Vagina (tissue), 2 donors: Measurements from ENCODE around the gene SYMPK. TPM values are rescaled to one million over a fixed set of nuclear protein-coding genes. Genes with fewer than 3 reads are reported as not detected.

Source experiments
- DNase-seq, 2 donors: peaks; one replicate each; pipeline ENCODE4 v3.0.0-alpha.2; 2017; ENCODE audit errors: extremely low spot score in 2 of 2
- H3K27ac ChIP-seq: fragments of 200-600 bp; sonication (generic); one replicate; pipeline ENCODE4 v1.5.1; 2019
- H3K27me3 ChIP-seq: fragments of 200-600 bp; sonication (generic); one replicate; pipeline ENCODE4 v1.5.1; 2019
- H3K36me3 ChIP-seq, 2 donors: fragments of 200-600 bp; sonication (generic); one replicate each; pipeline ENCODE4 v1.5.1; 2017 to 2019
- H3K4me1 ChIP-seq: fragments of 200-600 bp; sonication (generic); one replicate; pipeline ENCODE4 v1.5.1; 2019
- H3K4me3 ChIP-seq, 2 donors: fragments of 200-600 bp; sonication (generic); 1 replicate in 1 of 2; 2 replicates in 1 of 2; pipeline ENCODE4 v1.5.1; 2016 to 2019
- H3K9me3 ChIP-seq: fragments of 200-600 bp; sonication (generic); one replicate; pipeline ENCODE4 v1.5.1; 2019
- POLR2A ChIP-seq, 2 donors: fragments of 450-650 bp; IDR thresholded peaks; one replicate each; pipeline ENCODE4 v1.6.1; 2017; ENCODE audit warnings: antibody characterized with exemption in 2 of 2, mild to moderate bottlenecking in 2 of 2, moderate library complexity in 2 of 2
- POLR2AphosphoS5 ChIP-seq, 2 donors: sonication (generic); formaldehyde crosslinking; IDR thresholded peaks; one replicate each; pipeline ENCODE4 v1.9.0; 2017; ENCODE audit warnings: antibody characterized with exemption in 2 of 2, mild to moderate bottlenecking in 2 of 2, low read depth in 1 of 2; ENCODE audit not compliant: insufficient read depth in 1 of 2
- intact Hi-C: fragments of 100-400 bp; cut with DNase I; formaldehyde crosslinking; loops from one replicate; pipeline ENCODE4 v1.15.1; 2023
- total RNA-seq: library from RNA; depleted of rRNA; stranded (reverse); fragments of >200 nt; gene quantifications from one replicate; pipeline ENCODE4 v1.2.3, GENCODE V29; 2016
- TF ChIP-seq, protein P1 (sequence below), 3 experiments: fragments of 450-650 bp in 2 of 3; fragments of 200-600 bp in 1 of 3; sonication (generic) in 1 of 3; IDR thresholded peaks; one replicate each; pipeline ENCODE4 v1.5.1; 2017 to 2019; ENCODE audit warnings: antibody characterized with exemption in 3 of 3, mild to moderate bottlenecking in 2 of 3, moderate library complexity in 2 of 3

SYMPK gene
- total RNA-seq, 1 donor from 2014 or later: 43.2 TPM

DNA sequence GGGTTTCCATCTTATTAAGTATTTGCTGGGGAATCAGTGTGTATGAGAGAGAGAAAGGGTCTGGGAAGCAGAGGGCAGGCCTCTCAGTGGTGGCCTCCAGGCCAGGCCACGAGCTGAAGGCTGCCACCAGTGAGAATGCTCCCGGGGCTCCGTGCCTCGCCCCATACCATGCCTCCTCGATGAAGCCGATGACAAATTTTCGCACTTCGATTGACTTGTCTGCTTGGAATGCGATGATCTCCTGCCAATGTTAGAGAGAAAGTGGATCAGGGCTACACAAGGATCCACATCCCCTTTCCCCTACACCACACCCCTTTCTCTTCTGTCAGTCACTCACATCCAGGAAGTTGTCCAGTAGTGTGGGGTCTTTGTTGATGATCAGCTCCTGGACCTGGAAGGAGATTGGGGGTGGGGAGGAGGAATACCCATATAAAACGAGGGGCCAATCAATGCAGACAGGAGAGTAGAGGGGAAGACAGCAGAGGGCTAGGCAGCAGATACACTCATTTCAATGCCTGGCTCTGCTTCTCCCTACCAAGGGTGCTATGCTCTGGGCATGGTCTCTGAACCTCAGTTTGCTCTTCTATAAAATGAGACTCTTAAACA lies 10.7 kb downstream of the SYMPK start:
- Histone ChIP-seq H3K36me3 (peaks cover 0 to 72% of the 10 kb centered on the region in 2 donors), H3K4me1 (no peaks in the 10 kb centered on the region), H3K4me3 (no peak overlapping the region), H3K27ac (no peak overlapping the region), H3K27me3 (no peaks in the 10 kb centered on the region), H3K9me3 (no peaks in the 10 kb centered on the region)
- TF ChIP-seq, protein P1, sequence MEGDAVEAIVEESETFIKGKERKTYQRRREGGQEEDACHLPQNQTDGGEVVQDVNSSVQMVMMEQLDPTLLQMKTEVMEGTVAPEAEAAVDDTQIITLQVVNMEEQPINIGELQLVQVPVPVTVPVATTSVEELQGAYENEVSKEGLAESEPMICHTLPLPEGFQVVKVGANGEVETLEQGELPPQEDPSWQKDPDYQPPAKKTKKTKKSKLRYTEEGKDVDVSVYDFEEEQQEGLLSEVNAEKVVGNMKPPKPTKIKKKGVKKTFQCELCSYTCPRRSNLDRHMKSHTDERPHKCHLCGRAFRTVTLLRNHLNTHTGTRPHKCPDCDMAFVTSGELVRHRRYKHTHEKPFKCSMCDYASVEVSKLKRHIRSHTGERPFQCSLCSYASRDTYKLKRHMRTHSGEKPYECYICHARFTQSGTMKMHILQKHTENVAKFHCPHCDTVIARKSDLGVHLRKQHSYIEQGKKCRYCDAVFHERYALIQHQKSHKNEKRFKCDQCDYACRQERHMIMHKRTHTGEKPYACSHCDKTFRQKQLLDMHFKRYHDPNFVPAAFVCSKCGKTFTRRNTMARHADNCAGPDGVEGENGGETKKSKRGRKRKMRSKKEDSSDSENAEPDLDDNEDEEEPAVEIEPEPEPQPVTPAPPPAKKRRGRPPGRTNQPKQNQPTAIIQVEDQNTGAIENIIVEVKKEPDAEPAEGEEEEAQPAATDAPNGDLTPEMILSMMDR (IDR thresholded peaks at IDR 0.05): no peak
- TF ChIP-seq POLR2AphosphoS5 (IDR thresholded peaks at IDR 0.05; ENCODE audit: insufficient read depth in 1 of 2, low read depth in 1 of 2) (no peak), POLR2A (IDR thresholded peaks at IDR 0.05) (no peak)
- intact Hi-C loops: no loop called here
- DNase-seq: peak in 1 of 2 donors; percentile 72

DNA sequence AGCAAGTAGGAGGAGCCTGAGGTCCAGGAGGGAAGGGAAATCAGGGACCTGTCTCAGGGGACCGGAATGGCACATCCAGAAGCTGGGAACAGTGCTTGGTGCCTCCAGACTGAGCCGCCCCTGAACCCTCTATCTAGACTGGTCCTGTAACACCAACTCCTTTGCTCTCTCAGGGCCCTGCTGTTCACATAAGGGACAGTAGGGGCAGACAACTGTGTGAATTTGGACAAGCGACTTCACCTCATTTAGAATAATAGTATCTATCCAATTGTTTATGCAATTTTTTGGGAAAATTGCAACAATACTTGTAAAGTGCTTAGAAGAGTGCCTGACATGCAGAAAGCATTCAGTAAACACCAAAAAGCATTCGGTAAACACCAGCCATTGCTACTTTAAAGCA lies 14.0 kb downstream of the SYMPK start:
- H3K4me1 ChIP-seq: no peaks in the 10 kb centered on the region
- H3K4me3 ChIP-seq: no peak overlapping the region
- H3K9me3 ChIP-seq: no peaks in the 10 kb centered on the region
- DNase-seq: no peak
- intact Hi-C loops: no loop called here
- TF ChIP-seq, protein P1 (IDR thresholded peaks at IDR 0.05): no peak
- TF ChIP-seq POLR2AphosphoS5 (IDR thresholded peaks at IDR 0.05; ENCODE audit: insufficient read depth in 1 of 2, low read depth in 1 of 2) (no peak), POLR2A (IDR thresholded peaks at IDR 0.05) (no peak)
- no peaks in the 10 kb centered on the region for H3K27me3 ChIP-seq
- no peak overlapping the region for H3K27ac ChIP-seq
- H3K36me3 ChIP-seq: peaks cover 0 to 93% of the 10 kb centered on the region in 2 donors

DNA sequence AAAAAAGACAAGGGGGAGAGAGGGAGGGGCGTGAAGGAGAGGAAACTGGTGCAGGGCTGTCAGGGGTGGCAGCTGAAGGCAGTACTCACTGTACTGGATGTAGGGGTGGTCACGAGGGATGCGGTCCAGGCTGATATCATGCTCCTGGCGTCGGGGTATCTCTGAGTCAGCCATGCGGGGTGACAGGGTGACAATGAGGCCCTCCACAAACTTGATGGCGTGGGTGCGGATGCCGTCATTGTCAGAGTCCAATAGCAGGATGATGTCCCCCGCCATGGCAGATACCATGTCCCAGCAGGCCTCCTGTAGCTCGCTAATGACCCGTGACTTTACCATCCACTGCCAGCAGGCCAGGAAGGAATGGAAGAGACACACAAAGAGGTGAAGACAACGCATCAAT lies 15.3 kb downstream of the SYMPK start:
- no peak for DNase-seq
- intact Hi-C loops: no loop called here
- Histone ChIP-seq H3K4me1 (no peaks in the 10 kb centered on the region), H3K36me3 (peaks cover 0 to 93% of the 10 kb centered on the region in 2 donors), H3K27ac (no peak overlapping the region), H3K9me3 (no peaks in the 10 kb centered on the region), H3K27me3 (no peaks in the 10 kb centered on the region), H3K4me3 (no peak overlapping the region)
- TF ChIP-seq POLR2A (IDR thresholded peaks at IDR 0.05) (no peak), POLR2AphosphoS5 (IDR thresholded peaks at IDR 0.05; ENCODE audit: insufficient read depth in 1 of 2, low read depth in 1 of 2) (no peak)
- TF ChIP-seq, protein P1 (IDR thresholded peaks at IDR 0.05): no peak

DNA sequence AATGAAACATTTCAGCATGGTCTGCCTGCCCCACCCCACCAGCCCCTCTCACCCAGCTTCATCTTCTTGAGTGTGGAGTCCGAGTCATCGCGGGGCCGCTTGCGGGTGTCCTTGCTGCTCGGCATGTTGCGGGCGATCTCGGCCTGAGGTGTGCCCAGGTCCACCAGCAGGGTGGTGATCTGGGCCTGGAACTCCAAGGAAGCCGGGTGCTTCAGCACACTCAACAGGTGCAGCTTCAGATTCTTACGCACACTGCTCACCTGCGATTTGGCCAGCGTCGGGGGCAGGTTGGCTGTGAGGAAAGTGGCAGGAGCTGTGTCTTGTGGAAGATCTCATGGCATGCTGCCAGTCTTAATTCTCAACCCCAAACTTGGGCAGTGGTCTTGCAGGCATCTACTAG lies 20.7 kb downstream of the SYMPK start:
- Histone ChIP-seq H3K4me3 (no peak overlapping the region), H3K4me1 (no peaks in the 10 kb centered on the region), H3K9me3 (no peaks in the 10 kb centered on the region), H3K27ac (no peak overlapping the region), H3K36me3 (peaks cover 0 to 90% of the 10 kb centered on the region in 2 donors), H3K27me3 (no peaks in the 10 kb centered on the region)
- DNase-seq: peak in 1 of 2 donors; percentile 54
- intact Hi-C loops: no loop called here
- no peak for TF ChIP-seq POLR2AphosphoS5 (IDR thresholded peaks at IDR 0.05; ENCODE audit: insufficient read depth in 1 of 2, low read depth in 1 of 2)
- TF ChIP-seq, protein P1 (IDR thresholded peaks at IDR 0.05): no peak
- TF ChIP-seq POLR2A (IDR thresholded peaks at IDR 0.05): no peak

DNA sequence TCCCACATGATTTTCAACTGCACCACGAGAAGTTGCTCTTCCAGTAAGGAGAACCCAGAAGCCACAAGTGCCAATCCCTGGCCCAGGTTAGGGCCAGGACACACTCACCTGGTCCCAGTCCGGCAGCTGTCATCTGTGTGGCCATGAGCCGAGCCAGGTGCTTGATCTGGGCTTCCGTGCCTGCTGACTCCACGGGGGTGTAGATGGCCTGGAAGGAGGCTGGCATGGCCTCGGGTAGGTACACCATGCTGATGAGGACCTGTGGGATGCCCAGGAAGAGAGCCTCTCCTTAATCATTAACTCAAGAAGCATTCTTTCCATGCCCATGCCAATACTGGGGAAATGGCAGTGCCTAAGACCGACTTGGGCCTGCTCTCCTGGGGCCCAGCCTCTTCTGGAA lies 28.0 kb downstream of the SYMPK start:
- Histone ChIP-seq H3K4me1 (no peaks in the 10 kb centered on the region), H3K9me3 (no peaks in the 10 kb centered on the region), H3K27ac (no peak overlapping the region), H3K36me3 (peaks cover 3 to 90% of the 10 kb centered on the region in 2 donors), H3K27me3 (no peaks in the 10 kb centered on the region), H3K4me3 (no peak overlapping the region)
- intact Hi-C loops: no loop called here
- TF ChIP-seq POLR2A (IDR thresholded peaks at IDR 0.05) (no peak), POLR2AphosphoS5 (IDR thresholded peaks at IDR 0.05; ENCODE audit: insufficient read depth in 1 of 2, low read depth in 1 of 2) (no peak)
- TF ChIP-seq, protein P1 (IDR thresholded peaks at IDR 0.05): no peak
- peak in 1 of 2 donors; percentile 56 for DNase-seq
